Keratinocyte (primary cell): ENCODE data around the gene MTM1.

Experiments
- CTCF ChIP-seq, 3 experiments: IDR thresholded peaks in 1 of 3; conservative IDR thresholded peaks in 1 of 3; optimal IDR thresholded peaks in 1 of 3; 2 replicates in 2 of 3; 3 replicates in 1 of 3; pipeline versions ENCODE3 to v1.5.1; 2011; ENCODE audit warnings: low read length in 3 of 3, mild to moderate bottlenecking in 3 of 3, moderate library complexity in 2 of 3, control low read depth in 1 of 3, inconsistent platforms in 1 of 3; ENCODE audit not compliant: insufficient read depth in 2 of 3; ENCODE audit errors: extremely low read depth in 1 of 3
- EZH2 ChIP-seq: IDR thresholded peaks from one replicate; pipeline ENCODE4 v1.6.1; 2012; ENCODE audit warnings: inconsistent platforms, mild to moderate bottlenecking, low read length, moderate library complexity

DNA sequence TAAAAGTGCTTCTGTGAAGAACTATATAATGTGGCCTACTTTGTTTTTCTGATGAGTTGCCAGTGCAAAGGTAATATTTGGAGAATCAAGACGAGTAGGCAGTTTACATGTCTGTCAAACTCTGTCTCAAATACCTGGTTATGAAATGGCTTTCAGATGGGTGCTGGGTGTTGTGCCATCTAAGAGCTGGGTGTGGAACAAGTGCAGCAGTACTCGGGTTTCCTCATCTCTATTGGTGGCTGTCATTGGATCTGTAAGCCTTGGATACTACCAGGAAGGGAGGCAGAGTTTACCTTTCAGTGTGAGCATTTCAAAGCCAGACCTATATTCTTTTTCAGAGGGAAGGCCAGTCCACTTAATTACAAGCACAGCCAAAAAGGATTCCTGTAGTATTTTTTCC is 37.2 kb downstream of the MTM1 start:
- no peak for TF ChIP-seq CTCF (optimal IDR thresholded peaks at IDR 0.05 in 1 of 3, IDR thresholded peaks at IDR 0.05 in 1 of 3, conservative IDR thresholded peaks at IDR 0.05 in 1 of 3; ENCODE audit: extremely low read depth in 1 of 3, insufficient read depth in 2 of 3, low read length in 3 of 3)
- TF ChIP-seq EZH2 = no peak
